ENCODE measurements around the gene FOXA1.

FOXA1 gene

GRCh38 chr14:37586797-37587130 lies 8.3 kb downstream of the FOXA1 start:
- peaks cover 78 to 88% of the 10 kb centered on the region in 2 donors for H3K27me3 ChIP-seq (ENCODE audit: control insufficient read depth in 1 of 2, insufficient read depth in 2 of 2, low read length in 2 of 2)
- peaks cover 7% of the 10 kb centered on the region for H3K9me3 ChIP-seq (ENCODE audit: low read length)
- H3K4me1 ChIP-seq (ENCODE audit: insufficient read depth, low read length): peaks cover 7% of the 10 kb centered on the region
- no peak overlapping the region for H3K9ac ChIP-seq (ENCODE audit: low read length)
- H3K36me3 ChIP-seq (ENCODE audit: insufficient read depth, low read length): no peaks in the 10 kb centered on the region
- no peak overlapping the region for H3K4me3 ChIP-seq (ENCODE audit: low read depth in 1 of 2, low read length in 2 of 2)
- no peak overlapping the region for H3K27ac ChIP-seq (ENCODE audit: low read depth, low read length)

DNA sequence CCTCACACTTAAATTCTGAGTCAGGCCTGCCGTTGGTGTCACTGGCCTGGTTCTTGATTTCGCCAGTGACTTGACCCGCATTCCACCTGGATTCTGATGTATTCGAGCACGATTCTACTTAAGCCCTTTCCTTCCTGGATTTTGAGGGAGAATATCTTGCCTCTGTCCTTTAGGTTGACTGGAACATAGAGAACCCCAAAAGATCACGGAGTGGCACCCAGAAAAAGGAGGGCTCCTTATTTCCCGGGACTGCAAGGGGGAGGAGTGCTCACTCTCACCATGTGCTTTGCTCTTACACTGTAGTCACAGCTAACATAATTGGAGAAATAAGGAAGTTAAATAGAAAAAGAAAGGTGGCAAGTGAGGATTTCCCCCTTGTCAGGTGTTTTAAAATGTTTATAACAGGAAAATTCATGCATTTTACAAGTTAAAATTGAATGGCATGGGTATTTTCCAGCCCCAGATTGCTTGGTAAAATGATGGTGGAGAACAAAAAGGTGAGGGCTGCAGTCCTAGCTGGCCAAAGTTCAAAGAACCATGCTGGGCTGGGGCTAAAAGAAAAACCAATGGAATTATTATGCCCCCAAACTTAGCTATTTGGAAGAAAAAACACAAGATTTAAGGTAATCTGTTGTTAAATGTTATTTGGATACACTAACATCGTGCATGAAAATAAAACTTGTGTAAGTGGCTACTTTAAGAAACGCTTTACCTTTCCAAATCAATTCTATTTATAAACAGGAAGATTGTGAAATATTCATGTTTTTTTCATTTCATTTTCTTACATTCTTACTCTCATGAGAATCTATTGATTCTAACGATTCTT lies 8.9 kb downstream of the FOXA1 start:
- H3K9me3 ChIP-seq (ENCODE audit: low read length): peaks cover 7% of the 10 kb centered on the region
- peaks cover 74 to 82% of the 10 kb centered on the region in 2 donors for H3K27me3 ChIP-seq (ENCODE audit: control insufficient read depth in 1 of 2, insufficient read depth in 2 of 2, low read length in 2 of 2)
- no peak overlapping the region for H3K9ac ChIP-seq (ENCODE audit: low read length)
- peaks cover 7% of the 10 kb centered on the region for H3K4me1 ChIP-seq (ENCODE audit: insufficient read depth, low read length)
- H3K36me3 ChIP-seq (ENCODE audit: insufficient read depth, low read length): no peaks in the 10 kb centered on the region
- no peak overlapping the region for H3K4me3 ChIP-seq (ENCODE audit: low read depth in 1 of 2, low read length in 2 of 2)
- no peak overlapping the region for H3K27ac ChIP-seq (ENCODE audit: low read depth, low read length)

- H3K9ac ChIP-seq (ENCODE audit: low read length): no peak overlapping the region
- peaks cover 7% of the 10 kb centered on the region for H3K4me1 ChIP-seq (ENCODE audit: insufficient read depth, low read length)
- no peaks in the 10 kb centered on the region for H3K36me3 ChIP-seq (ENCODE audit: insufficient read depth, low read length)
- peaks cover 63 to 72% of the 10 kb centered on the region in 2 donors for H3K27me3 ChIP-seq (ENCODE audit: control insufficient read depth in 1 of 2, insufficient read depth in 2 of 2, low read length in 2 of 2)
- no peak overlapping the region for H3K27ac ChIP-seq (ENCODE audit: low read depth, low read length)
- peaks cover 7% of the 10 kb centered on the region for H3K9me3 ChIP-seq (ENCODE audit: low read length)
- no peak overlapping the region for H3K4me3 ChIP-seq (ENCODE audit: low read depth in 1 of 2, low read length in 2 of 2)
Observed at GRCh38 chr14:37585101-37585511, 9.9 kb downstream of the FOXA1 start.

- Histone ChIP-seq H3K9ac (ENCODE audit: low read length) (no peak overlapping the region), H3K36me3 (ENCODE audit: insufficient read depth, low read length) (no peaks in the 10 kb centered on the region), H3K27me3 (ENCODE audit: control insufficient read depth in 1 of 2, insufficient read depth in 2 of 2, low read length in 2 of 2) (peaks cover 59 to 69% of the 10 kb centered on the region in 2 donors), H3K27ac (ENCODE audit: low read depth, low read length) (no peak overlapping the region), H3K4me1 (ENCODE audit: insufficient read depth, low read length) (peaks cover 7% of the 10 kb centered on the region), H3K4me3 (ENCODE audit: low read depth in 1 of 2, low read length in 2 of 2) (no peak overlapping the region), H3K9me3 (ENCODE audit: low read length) (peaks cover 7% of the 10 kb centered on the region)
Observed at GRCh38 chr14:37584211-37585100, 10.6 kb downstream of the FOXA1 start.

DNA sequence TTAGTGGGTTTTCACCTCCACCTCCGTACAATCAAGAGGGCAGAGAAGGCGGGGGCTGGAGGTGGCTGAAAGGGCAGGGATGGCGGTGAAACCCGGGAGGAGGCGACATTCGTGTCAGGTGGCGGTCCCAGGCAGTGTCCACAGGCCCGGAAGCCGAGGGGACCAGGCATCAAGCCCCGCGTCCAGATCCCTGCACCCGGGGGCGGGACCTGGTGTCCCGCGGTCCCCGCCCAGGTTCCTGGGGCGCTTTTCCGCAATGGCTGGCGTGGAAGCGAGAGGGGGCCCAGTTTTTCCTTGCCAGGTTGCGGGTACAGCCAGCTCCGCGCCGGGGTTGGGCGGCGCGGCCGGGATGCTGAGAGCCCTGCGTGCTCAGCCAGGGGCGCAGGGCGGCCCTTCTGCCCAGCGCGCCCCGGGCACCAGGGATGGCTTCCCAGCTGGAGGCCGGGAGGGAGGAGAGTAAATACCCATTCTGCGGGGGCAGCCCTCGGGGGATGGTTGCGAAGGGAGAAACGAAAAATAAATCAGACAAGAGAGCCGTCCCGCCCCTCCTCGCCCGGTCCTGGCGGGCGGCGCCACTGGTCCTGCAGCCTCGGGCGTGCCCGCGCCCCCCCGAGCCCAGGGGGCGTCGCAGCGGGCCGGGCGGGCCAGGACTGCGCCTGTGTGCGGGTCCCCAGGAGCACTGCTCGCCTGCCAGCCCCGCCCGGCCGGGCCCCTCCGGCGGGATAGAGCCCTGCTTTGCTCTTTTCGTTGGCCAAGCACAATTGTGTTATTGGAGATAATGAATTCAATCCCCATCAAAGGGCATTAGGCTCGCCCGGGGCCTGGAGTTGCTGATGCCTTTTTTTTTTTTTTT lies 11.5 kb downstream of the FOXA1 start:
- Histone ChIP-seq H3K27ac (ENCODE audit: low read depth, low read length) (no peak overlapping the region), H3K9me3 (ENCODE audit: low read length) (peaks cover 7% of the 10 kb centered on the region), H3K4me1 (ENCODE audit: insufficient read depth, low read length) (peaks cover 7% of the 10 kb centered on the region), H3K27me3 (ENCODE audit: control insufficient read depth in 1 of 2, insufficient read depth in 2 of 2, low read length in 2 of 2) (peaks cover 51 to 60% of the 10 kb centered on the region in 2 donors), H3K36me3 (ENCODE audit: insufficient read depth, low read length) (no peaks in the 10 kb centered on the region), H3K9ac (ENCODE audit: low read length) (no peak overlapping the region), H3K4me3 (ENCODE audit: low read depth in 1 of 2, low read length in 2 of 2) (no peak overlapping the region)

DNA sequence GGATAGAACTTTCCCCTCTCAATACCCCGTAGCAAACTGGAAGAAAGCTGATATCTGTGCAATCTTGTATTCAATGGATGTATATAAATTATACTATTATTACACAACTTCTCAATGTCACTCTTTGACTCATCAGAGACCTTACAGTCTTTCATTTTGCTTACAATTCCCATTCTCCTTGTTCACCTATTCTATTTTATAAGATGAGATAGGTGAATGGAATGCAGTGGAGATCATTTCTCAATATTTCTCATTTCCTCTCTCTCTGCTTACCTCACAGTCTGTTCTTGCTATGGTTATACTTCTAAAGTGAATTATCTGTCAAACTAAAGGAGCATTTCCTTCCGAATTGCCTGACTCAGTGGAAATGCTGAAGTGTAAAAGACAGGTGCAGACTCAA lies 14.9 kb downstream of the FOXA1 start:
- Histone ChIP-seq H3K27ac (ENCODE audit: low read depth, low read length) (no peak overlapping the region), H3K4me3 (ENCODE audit: low read depth in 1 of 2, low read length in 2 of 2) (no peak overlapping the region), H3K9ac (ENCODE audit: low read length) (no peak overlapping the region), H3K27me3 (ENCODE audit: control insufficient read depth in 1 of 2, insufficient read depth in 2 of 2, low read length in 2 of 2) (peaks cover 21 to 26% of the 10 kb centered on the region in 2 donors), H3K4me1 (ENCODE audit: insufficient read depth, low read length) (no peaks in the 10 kb centered on the region), H3K36me3 (ENCODE audit: insufficient read depth, low read length) (no peaks in the 10 kb centered on the region), H3K9me3 (ENCODE audit: low read length) (no peaks in the 10 kb centered on the region)

DNA sequence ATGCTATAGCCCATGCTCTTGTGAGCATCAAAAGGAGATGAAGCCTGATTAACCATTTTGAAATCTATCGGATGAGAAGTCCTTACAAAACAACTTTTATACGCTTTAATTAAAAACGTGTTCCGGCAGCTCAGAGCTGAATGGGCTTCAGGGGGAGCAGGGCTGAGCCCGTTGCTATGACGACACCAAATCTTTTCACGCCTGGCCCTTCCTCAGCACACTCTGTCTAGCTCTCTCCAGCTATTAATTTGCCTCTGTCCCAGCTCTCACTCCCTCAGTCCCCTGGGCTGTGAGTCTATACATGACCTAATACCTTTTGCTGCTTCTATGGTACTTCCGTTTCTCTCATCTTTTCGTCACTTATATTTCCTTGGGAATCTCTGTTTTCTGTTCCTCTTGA lies 15.8 kb downstream of the FOXA1 start:
- H3K27ac ChIP-seq (ENCODE audit: low read depth, low read length): no peak overlapping the region
- no peaks in the 10 kb centered on the region for H3K4me1 ChIP-seq (ENCODE audit: insufficient read depth, low read length)
- peaks cover 12 to 17% of the 10 kb centered on the region in 2 donors for H3K27me3 ChIP-seq (ENCODE audit: control insufficient read depth in 1 of 2, insufficient read depth in 2 of 2, low read length in 2 of 2)
- no peaks in the 10 kb centered on the region for H3K9me3 ChIP-seq (ENCODE audit: low read length)
- no peaks in the 10 kb centered on the region for H3K36me3 ChIP-seq (ENCODE audit: insufficient read depth, low read length)
- H3K9ac ChIP-seq (ENCODE audit: low read length): no peak overlapping the region
- H3K4me3 ChIP-seq (ENCODE audit: low read depth in 1 of 2, low read length in 2 of 2): no peak overlapping the region

DNA sequence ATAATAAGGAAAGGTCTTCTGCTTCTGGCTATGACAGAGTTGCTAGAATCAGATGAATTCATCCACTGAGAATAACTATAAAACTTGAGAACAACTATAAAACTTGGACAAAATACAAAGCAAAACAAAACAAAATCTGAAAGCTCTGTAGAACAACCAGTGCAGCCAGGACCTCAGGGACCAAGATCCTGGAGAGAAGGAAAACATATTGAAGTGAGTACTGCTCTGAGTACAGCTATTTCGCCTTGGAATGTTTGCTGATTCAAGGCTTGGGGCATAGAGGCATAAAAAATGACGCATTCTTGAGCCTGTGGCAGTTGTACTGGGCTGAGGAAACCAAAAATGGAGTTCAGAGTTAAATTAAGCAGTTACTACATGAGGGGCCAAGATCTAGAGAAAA lies 21.7 kb downstream of the FOXA1 start:
- Histone ChIP-seq H3K4me3 (ENCODE audit: low read depth in 1 of 2, low read length in 2 of 2) (no peak overlapping the region), H3K9ac (ENCODE audit: low read length) (no peak overlapping the region), H3K4me1 (ENCODE audit: insufficient read depth, low read length) (no peaks in the 10 kb centered on the region), H3K9me3 (ENCODE audit: low read length) (no peaks in the 10 kb centered on the region), H3K27me3 (ENCODE audit: control insufficient read depth in 1 of 2, insufficient read depth in 2 of 2, low read length in 2 of 2) (no peaks in the 10 kb centered on the region), H3K27ac (ENCODE audit: low read depth, low read length) (no peak overlapping the region), H3K36me3 (ENCODE audit: insufficient read depth, low read length) (no peaks in the 10 kb centered on the region)

DNA sequence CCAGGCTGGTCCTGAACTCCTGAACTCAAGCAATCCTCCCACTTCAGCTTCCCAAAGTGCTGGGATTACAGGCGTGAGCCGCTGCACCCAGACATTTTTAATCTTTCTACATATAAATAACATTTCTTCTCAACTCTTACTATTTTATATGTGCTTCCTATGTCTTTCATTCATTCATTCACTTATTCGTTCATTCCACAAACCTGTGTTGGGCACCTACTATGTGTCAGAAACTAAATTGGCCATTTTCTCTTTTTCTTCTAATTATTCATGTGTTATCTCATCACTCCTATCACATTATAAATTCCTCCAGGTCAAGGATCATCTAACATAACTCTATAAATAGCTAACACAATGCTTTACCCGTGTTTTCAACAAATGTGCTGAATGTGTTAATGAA lies 23.7 kb downstream of the FOXA1 start:
- H3K9ac ChIP-seq (ENCODE audit: low read length): no peak overlapping the region
- H3K4me1 ChIP-seq (ENCODE audit: insufficient read depth, low read length): no peaks in the 10 kb centered on the region
- no peak overlapping the region for H3K4me3 ChIP-seq (ENCODE audit: low read depth in 1 of 2, low read length in 2 of 2)
- H3K36me3 ChIP-seq (ENCODE audit: insufficient read depth, low read length): no peaks in the 10 kb centered on the region
- H3K27ac ChIP-seq (ENCODE audit: low read depth, low read length): no peak overlapping the region
- H3K9me3 ChIP-seq (ENCODE audit: low read length): no peaks in the 10 kb centered on the region
- H3K27me3 ChIP-seq (ENCODE audit: control insufficient read depth in 1 of 2, insufficient read depth in 2 of 2, low read length in 2 of 2): no peaks in the 10 kb centered on the region

DNA sequence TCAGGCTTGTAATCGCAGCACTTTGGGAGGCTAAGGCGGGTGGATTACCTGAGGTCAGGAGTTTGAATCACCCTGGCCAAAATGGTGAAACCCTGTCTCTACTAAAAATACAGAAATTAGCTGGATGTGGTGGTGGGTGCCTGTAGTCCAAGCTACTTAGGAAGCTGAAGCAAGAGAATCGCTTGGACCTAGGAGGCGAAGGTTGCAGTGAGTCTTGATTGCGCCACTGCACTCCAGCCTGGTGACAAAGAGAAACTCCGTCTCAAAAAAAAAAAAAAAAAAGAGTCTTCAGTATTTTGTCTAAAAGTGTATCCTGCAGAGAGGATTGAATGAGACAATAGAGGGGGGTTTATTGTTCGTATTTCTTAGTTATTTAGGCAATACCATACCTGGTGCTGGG lies 25.3 kb downstream of the FOXA1 start:
- Histone ChIP-seq H3K9ac (ENCODE audit: low read length) (no peak overlapping the region), H3K27ac (ENCODE audit: low read depth, low read length) (no peak overlapping the region), H3K4me1 (ENCODE audit: insufficient read depth, low read length) (no peaks in the 10 kb centered on the region), H3K9me3 (ENCODE audit: low read length) (no peaks in the 10 kb centered on the region), H3K36me3 (ENCODE audit: insufficient read depth, low read length) (no peaks in the 10 kb centered on the region), H3K27me3 (ENCODE audit: control insufficient read depth in 1 of 2, insufficient read depth in 2 of 2, low read length in 2 of 2) (no peaks in the 10 kb centered on the region), H3K4me3 (ENCODE audit: low read depth in 1 of 2, low read length in 2 of 2) (no peak overlapping the region)

DNA sequence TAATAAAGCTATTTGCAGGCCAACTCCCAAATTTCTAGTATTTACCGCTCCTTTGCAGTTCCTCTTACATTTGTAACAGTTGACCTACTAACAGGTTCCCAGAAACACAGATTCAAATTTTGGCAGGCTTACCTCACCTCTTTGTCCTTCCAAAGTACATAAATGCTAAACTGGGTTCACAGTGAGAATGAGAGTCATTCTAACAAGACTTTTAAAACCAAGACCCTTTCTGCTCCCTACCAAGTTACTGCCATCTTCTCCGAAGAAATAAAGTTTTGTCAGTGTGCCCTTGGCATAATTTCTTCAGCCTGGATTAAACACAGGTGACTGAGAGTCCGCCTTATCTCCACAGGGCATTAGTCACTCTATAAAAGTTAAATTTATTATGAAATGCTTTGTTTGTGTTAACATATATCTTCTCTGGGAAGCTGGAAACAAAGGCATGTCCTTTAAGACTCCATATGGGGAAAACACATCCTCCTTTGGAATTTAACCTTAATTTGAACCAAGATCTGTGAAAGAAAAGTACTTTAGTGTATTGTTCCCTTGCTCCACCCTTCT lies 28.2 kb downstream of the FOXA1 start:
- Histone ChIP-seq H3K36me3 (ENCODE audit: insufficient read depth, low read length) (no peaks in the 10 kb centered on the region), H3K27me3 (ENCODE audit: control insufficient read depth in 1 of 2, insufficient read depth in 2 of 2, low read length in 2 of 2) (no peaks in the 10 kb centered on the region), H3K27ac (ENCODE audit: low read depth, low read length) (no peak overlapping the region), H3K9ac (ENCODE audit: low read length) (no peak overlapping the region), H3K9me3 (ENCODE audit: low read length) (no peaks in the 10 kb centered on the region), H3K4me3 (ENCODE audit: low read depth in 1 of 2, low read length in 2 of 2) (no peak overlapping the region), H3K4me1 (ENCODE audit: insufficient read depth, low read length) (no peaks in the 10 kb centered on the region)

All from muscle layer of colon (tissue), 2 donors.